HG02943 (cell line): ENCODE data around the gene C19orf25.

Experiments
- ATAC-seq: cut with Tn5 transposase; IDR thresholded peaks from one replicate; pipeline ENCODE4 v1.9.1; 2021; ENCODE audit warnings: mild to moderate bottlenecking, low read depth, moderate library complexity; ENCODE audit not compliant: unreplicated experiment

Gene C19orf25

GRCh38 chr19:1467490-1468273 lies 11.3 kb downstream of the C19orf25 start:
- ATAC-seq = no peak

- ATAC-seq = no peak
These were observed 11.9 kb downstream of the C19orf25 start for GRCh38 chr19:1467215-1467489.

- no peak for ATAC-seq
These were observed 12.4 kb downstream of the C19orf25 start for GRCh38 chr19:1466461-1467214.

GRCh38 chr19:1466018-1466460 lies 13.0 kb downstream of the C19orf25 start:
- ATAC-seq = no peak

- ATAC-seq = no peak
These were observed 13.6 kb downstream of the C19orf25 start for GRCh38 chr19:1465191-1466016.

GRCh38 chr19:1461862-1462261 lies 17.2 kb downstream of the C19orf25 start:
- no peak for ATAC-seq

- no peak for ATAC-seq
These were observed 18.7 kb downstream of the C19orf25 start for GRCh38 chr19:1460033-1460995.

GRCh38 chr19:1459479-1459878 lies 19.5 kb downstream of the C19orf25 start:
- no peak for ATAC-seq

GRCh38 chr19:1457892-1458291 lies 21.1 kb downstream of the C19orf25 start:
- no peak for ATAC-seq

- no peak for ATAC-seq
These were observed 21.8 kb downstream of the C19orf25 start for GRCh38 chr19:1457031-1457739.

DNA sequence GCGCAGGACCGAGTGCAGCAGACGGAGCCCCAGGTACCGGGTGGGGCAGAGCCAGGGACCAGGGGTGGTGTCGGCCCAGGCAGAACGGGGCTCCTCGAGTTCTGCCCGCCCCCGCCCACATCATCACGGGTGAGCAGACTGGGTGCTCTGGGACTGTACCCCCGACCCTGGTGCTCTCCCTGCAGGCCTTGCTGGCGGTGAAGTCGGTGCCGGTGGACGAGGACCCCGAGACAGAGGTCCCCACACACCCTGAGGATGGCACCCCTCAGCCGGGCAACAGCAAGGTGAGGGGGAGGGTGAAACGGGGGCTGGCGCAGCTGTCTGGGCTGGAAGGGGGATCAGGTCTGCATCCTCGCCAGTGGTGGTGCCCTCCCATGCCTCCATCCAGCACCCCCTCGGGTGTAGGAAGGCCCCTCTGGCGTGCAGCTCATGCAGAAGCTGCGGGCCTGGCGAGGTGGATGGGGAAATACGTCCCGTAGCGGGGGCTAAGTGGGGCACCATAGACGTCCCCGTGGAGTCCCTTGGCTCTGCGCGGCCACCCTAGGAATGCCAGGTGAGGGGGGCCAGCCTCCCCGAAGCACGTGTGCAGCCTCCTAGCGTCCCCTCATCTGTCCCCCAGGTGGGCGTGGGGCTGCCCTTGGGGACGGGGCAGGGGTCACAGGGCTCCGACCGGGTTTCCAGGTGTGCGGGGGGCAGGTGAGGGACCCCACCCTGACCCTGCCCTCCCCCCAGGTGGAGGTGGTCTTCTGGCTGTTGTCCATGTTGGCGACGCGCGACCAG lies 22.7 kb downstream of the C19orf25 start:
- no peak for ATAC-seq

DNA sequence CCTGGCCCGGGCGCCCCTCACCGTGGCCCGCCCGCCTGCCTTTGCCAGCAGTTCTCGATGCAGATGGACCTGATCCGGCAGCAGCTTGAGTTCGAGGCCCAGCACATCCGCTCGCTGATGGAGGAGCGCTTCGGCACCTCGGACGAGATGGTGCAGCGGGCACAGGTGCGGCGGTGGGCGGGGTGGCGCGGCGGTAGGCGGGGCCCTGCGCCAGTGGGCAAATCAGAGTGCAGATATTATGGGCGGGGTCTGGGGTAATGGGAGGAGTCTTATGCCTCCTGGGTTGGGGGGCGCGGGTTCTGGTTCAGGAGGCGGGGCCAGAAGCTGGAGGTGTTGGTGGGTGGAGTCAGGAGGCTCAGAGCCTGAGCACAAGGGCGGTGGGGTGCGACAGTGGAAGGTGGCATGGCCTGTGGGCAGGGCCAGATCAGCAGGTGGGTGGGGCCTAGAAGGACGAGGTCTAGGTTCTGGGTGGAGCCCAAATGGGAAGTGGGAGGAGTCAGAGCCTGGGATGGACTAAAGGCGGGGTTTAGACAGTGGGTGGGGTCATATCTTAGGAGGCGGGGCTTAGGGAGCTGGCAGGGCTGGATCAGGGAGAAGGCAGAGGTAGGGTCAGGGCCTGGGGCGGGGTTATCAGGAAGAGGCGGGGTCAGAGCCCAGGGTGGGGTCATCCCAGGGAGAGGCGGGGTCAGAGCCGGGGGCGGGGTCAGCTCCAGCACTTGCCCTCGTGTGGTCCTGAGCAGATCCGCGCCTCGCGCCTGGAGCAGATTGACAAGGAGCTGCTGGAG lies 23.5 kb downstream of the C19orf25 start:
- no peak for ATAC-seq

GRCh38 chr19:1455002-1455335 lies 24.0 kb downstream of the C19orf25 start:
- ATAC-seq = no peak

- no peak for ATAC-seq
These were observed 25.3 kb downstream of the C19orf25 start for GRCh38 chr19:1453525-1454364.

DNA sequence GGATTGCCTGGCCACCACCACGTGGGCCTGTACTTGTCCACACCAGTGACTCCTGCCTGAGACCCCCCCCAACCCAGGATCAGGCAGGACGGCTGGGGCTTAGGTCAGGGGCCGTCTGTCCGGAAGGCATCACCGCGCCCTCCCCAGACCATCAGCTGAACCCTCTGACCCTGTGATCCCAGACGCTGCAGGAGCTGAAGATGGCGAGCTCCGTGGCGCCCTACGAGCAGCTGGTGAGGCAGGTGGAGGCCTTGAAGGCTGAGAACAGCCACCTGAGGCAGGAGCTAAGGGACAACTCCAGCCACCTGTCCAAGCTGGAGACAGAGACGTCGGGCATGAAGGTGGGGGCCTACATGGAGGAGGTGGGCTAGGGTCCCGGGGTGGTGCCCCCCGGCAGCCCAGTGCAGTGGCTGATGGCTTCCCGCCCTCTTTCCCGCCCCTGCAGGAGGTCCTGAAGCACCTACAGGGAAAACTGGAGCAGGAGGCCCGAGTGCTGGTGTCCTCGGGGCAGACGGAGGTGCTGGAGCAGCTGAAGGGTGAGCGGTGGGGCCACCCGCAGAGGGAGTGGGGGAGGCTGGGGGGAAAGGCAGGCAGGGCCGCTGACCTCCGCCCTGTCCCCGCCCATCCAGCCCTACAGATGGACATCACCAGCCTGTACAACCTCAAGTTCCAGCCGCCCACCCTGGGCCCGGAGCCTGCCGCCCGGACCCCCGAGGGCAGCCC lies 26.1 kb downstream of the C19orf25 start:
- no peak for ATAC-seq
